HepG2 (cell line): ENCODE measurements around the gene TCN2. TPM values are rescaled to one million over a fixed set of nuclear protein-coding genes. Genes with fewer than 3 reads are reported as not detected.

Source experiments
- ATAC-seq: fragments of 200-7000 bp; cut with Tn5 transposase; 3 replicates; pipeline ENCODE4 v1.9.1; 2020; ENCODE audit warnings: mild to moderate bottlenecking, moderate library complexity
- BruUV-seq: library from RNA; stranded (reverse); fragments of 400-500 nt; replicated peaks from 2 replicates; lab custom pipeline; 2021; lab: Mats Ljungman, UMichigan
- CTCF ChIA-PET: fragments of 300-600 bp; formaldehyde crosslinking; extraction: SDS; loops from one replicate; lab custom pipeline; 2021; ENCODE audit warnings: low total read pairs, inconsistent platforms, low intra/inter-chr PET ratio; lab: Yijun Ruan, JAX
- POLR2A ChIA-PET: fragments of 350-600 bp; sonication (Branson Sonifier 250); formaldehyde crosslinking; loops from one replicate; lab custom pipeline; 2020; ENCODE audit warnings: antibody characterized with exemption, inconsistent platforms; lab: Yijun Ruan, JAX
- DNase-seq: peaks from one replicate; pipeline ENCODE4 v3.0.0-alpha.2; 2015; ENCODE audit warnings: low spot score
- FAIRE-seq: peaks from 3 replicates; lab custom pipeline; 2011; peaks lifted over from hg19 to GRCh38; lab: Jason Lieb, UNC
- H2AFZ ChIP-seq: one replicate; pipeline ENCODE4 v1.6.1; 2011; ENCODE audit warnings: low read length, inconsistent platforms
- H3K27ac ChIP-seq: fragments of 300-600 bp; 3 replicates; pipeline ENCODE4 v1.8.0; 2011; ENCODE audit warnings: mixed run types, mild to moderate bottlenecking, mixed read lengths, low read length, inconsistent platforms; ENCODE audit not compliant: insufficient read depth; ENCODE audit errors: extremely low read length
- H3K27me3 ChIP-seq, 2 experiments: fragments of 200-600 bp in 1 of 2; 2 replicates in 1 of 2; 3 replicates in 1 of 2; pipeline versions ENCODE4 v1.6.0 to v1.8.0; 2011; ENCODE audit warnings: low read length in 2 of 2, mild to moderate bottlenecking in 2 of 2, moderate library complexity in 2 of 2, inconsistent platforms in 1 of 2; ENCODE audit not compliant: insufficient read depth in 2 of 2, control insufficient read depth in 1 of 2
- H3K36me3 ChIP-seq, 2 experiments: fragments of 200-600 bp in 1 of 2; replicated peaks in 1 of 2; 2 replicates in 1 of 2; 3 replicates in 1 of 2; pipeline versions ENCODE4 v1.5.1 to v1.8.0; 2011; ENCODE audit warnings: low read length in 2 of 2, inconsistent platforms in 1 of 2; ENCODE audit not compliant: insufficient read depth in 2 of 2, control insufficient read depth in 1 of 2
- H3K4me1 ChIP-seq: 2 replicates; pipeline ENCODE4 v1.5.1; 2012; ENCODE audit warnings: low read length, inconsistent platforms; ENCODE audit not compliant: insufficient read depth
- H3K4me2 ChIP-seq: 2 replicates; pipeline ENCODE4 v1.6.0; 2011; ENCODE audit warnings: low read depth, low read length, inconsistent platforms
- H3K4me3 ChIP-seq, 3 experiments: fragments of 200-600 bp in 1 of 3; sonication (generic), shearing (Covaris generic) in 1 of 3; replicated peaks in 1 of 3; 2 replicates each; pipeline ENCODE4 v1.5.1; 2011 to 2016; ENCODE audit warnings: low read length in 3 of 3, inconsistent platforms in 2 of 3, low read depth in 2 of 3, mild to moderate bottlenecking in 2 of 3, control low read depth in 1 of 3, mixed read lengths in 1 of 3; ENCODE audit not compliant: insufficient read depth in 1 of 3
- H3K79me2 ChIP-seq: one replicate; pipeline ENCODE4 v1.6.1; 2011; ENCODE audit warnings: low read length, inconsistent platforms; ENCODE audit not compliant: insufficient read depth
- H3K9ac ChIP-seq: 2 replicates; pipeline ENCODE4 v1.6.0; 2011; ENCODE audit warnings: mild to moderate bottlenecking, low read depth, low read length, inconsistent platforms; ENCODE audit not compliant: insufficient read depth
- H3K9me3 ChIP-seq: 2 replicates; pipeline ENCODE4 v1.5.1; 2012; ENCODE audit warnings: mild to moderate bottlenecking, low read length
- H4K20me1 ChIP-seq: 2 replicates; pipeline ENCODE4 v1.6.0; 2011; ENCODE audit warnings: inconsistent platforms, mild to moderate bottlenecking, low read length, moderate library complexity; ENCODE audit not compliant: insufficient read depth
- BORCS8-MEF2B ChIP-seq: sonication (generic); formaldehyde crosslinking; IDR thresholded peaks from 2 replicates; pipeline ENCODE4 v1.8.0; 2022; ENCODE audit warnings: mild to moderate bottlenecking, missing genetic modification reagents
- HNRNPK ChIP-seq: fragments of 200-400 bp; formaldehyde crosslinking; IDR thresholded peaks from 2 replicates; pipeline ENCODE4 v1.6.1; 2018; ENCODE audit warnings: low read length, low read depth, moderate library complexity, mild to moderate bottlenecking; ENCODE audit not compliant: poor library complexity, severe bottlenecking
- HOXD1 ChIP-seq: sonication (generic); formaldehyde crosslinking; IDR thresholded peaks from 2 replicates; pipeline ENCODE4 v1.5.0; 2020; ENCODE audit warnings: missing genetic modification reagents
- MXD4 ChIP-seq: IDR thresholded peaks from 2 replicates; pipeline ENCODE4 v1.6.1; 2016; ENCODE audit warnings: mild to moderate bottlenecking, missing biosample characterization, missing genetic modification reagents
- RNF2 ChIP-seq: fragments of 450-650 bp; conservative IDR thresholded peaks from 2 replicates; pipeline ENCODE4 v1.6.1; 2016; ENCODE audit warnings: low read depth
- SRSF9 ChIP-seq: fragments of 200-400 bp; formaldehyde crosslinking; IDR thresholded peaks from 2 replicates; pipeline ENCODE4 v1.6.1; 2018; ENCODE audit warnings: borderline replicate concordance, mild to moderate bottlenecking, low read depth, low read length; ENCODE audit not compliant: insufficient read depth, poor library complexity, severe bottlenecking
- ZIK1 ChIP-seq: sonication (generic); formaldehyde crosslinking; IDR thresholded peaks from 2 replicates; pipeline ENCODE4 v1.5.0; 2020; ENCODE audit warnings: mild to moderate bottlenecking, low read depth, missing genetic modification reagents, borderline replicate concordance
- ZNF12 ChIP-seq: sonication (generic); formaldehyde crosslinking; IDR thresholded peaks from 2 replicates; pipeline ENCODE4 v1.5.0; 2020; ENCODE audit warnings: missing genetic modification reagents
- ZNF260 ChIP-seq: sonication (generic); formaldehyde crosslinking; IDR thresholded peaks from 2 replicates; pipeline ENCODE4 v1.4.0; 2020; ENCODE audit warnings: missing genetic modification reagents, low read depth, mild to moderate bottlenecking, borderline replicate concordance
- ZNF709 ChIP-seq: sonication (generic); formaldehyde crosslinking; IDR thresholded peaks from 2 replicates; pipeline ENCODE4 v1.5.0; 2020; ENCODE audit warnings: mild to moderate bottlenecking, missing genetic modification reagents
- WGBS: methylation state at CpG from one replicate; pipeline ENCODE4 v1.1.6; 2017; ENCODE audit warnings: low lambda C conversion rate; 5-methylcytosine and 5-hydroxymethylcytosine counted together
- in situ Hi-C: cut with HindIII; loops from 2 replicates; pipeline ENCODE4 v1.10.0; 2017; ENCODE audit warnings: low pct_unique_long_range_greater_than_20kb; ENCODE audit not compliant: extremely low pct_ligation_motif_present
- intact Hi-C: fragments of 100-400 bp; cut with micrococcal nuclease; formaldehyde crosslinking; loops from one replicate; pipeline ENCODE4 v1.10.0; 2022; ENCODE audit not compliant: unreplicated experiment
- polyA plus RNA-seq, 8 experiments: library from polyadenylated mRNA; depleted of rRNA in 3 of 8; stranded (reverse) in 7 of 8; unstranded in 1 of 8; fragments of >200 nt; fragmentation: Illumina TruSeq in 4 of 8; extraction: Trizol in 4 of 8; gene quantifications; 2 replicates each; pipeline versions ENCODE4 v1.2.1 to v1.2.3, GENCODE V29; 2011 to 2016; ENCODE audit warnings: low read depth in 4 of 8, missing spikeins in 1 of 8, mixed read lengths in 1 of 8; ENCODE audit not compliant: insufficient read depth in 1 of 8
- total RNA-seq, 5 experiments: library from RNA; depleted of rRNA; stranded (reverse); fragments of >200 nt; fragmentation: Illumina TruSeq; extraction: Trizol; gene quantifications; 2 replicates each; pipeline ENCODE4 v1.2.3, GENCODE V29; 2016; ENCODE audit warnings: low read depth in 1 of 5
- TF ChIP-seq, protein P1 (sequence below): fragments of 450-650 bp; IDR thresholded peaks from 2 replicates; pipeline ENCODE4 v1.6.1; 2017

TCN2 gene
- total and polyA plus RNA-seq, 2 of the 13 experiments (the other 11 are each of a cell fraction or from before 2014, with no cell fraction given), result 0.29 to 0.31 TPM

- Histone ChIP-seq H3K9me3 (no peaks in the 10 kb centered on the region), H3K27me3 (peaks cover 1 to 9% of the 10 kb centered on the region in 2 experiments; a peak in 2 of 5 replicates), H3K4me3 (no peak overlapping the region), H2AFZ (no peak overlapping the region), H3K9ac (no peak overlapping the region), H3K79me2 (no peaks in the 10 kb centered on the region), H3K36me3 (no peaks in the 10 kb centered on the region), H4K20me1 (no peaks in the 10 kb centered on the region), H3K4me2 (no peak overlapping the region), H3K4me1 (peaks cover 11% of the 10 kb centered on the region), H3K27ac (no peak overlapping the region)
- CTCF ChIA-PET, result no interaction called here
- WGBS, result 75% methylated on average over 10 of the region's 29 CpGs
- FAIRE-seq, result no peak
- in situ Hi-C loops, result no loop called here
- POLR2A ChIA-PET, result no interaction called here
- no peak for DNase-seq
- no TSS peak for BruUV-seq
- TF ChIP-seq HNRNPK (no peak), HOXD1 (no peak), BORCS8-MEF2B (CRISPR knock-in tag) (no peak), ZNF12 (CRISPR knock-in tag) (no peak), ZNF260 (no peak), ZIK1 (CRISPR knock-in tag) (no peak), RNF2 (no peak), ZNF709 (CRISPR knock-in tag) (no peak), MXD4 (CRISPR knock-in tag) (no peak), SRSF9 (no peak)
- TF ChIP-seq, protein P1, sequence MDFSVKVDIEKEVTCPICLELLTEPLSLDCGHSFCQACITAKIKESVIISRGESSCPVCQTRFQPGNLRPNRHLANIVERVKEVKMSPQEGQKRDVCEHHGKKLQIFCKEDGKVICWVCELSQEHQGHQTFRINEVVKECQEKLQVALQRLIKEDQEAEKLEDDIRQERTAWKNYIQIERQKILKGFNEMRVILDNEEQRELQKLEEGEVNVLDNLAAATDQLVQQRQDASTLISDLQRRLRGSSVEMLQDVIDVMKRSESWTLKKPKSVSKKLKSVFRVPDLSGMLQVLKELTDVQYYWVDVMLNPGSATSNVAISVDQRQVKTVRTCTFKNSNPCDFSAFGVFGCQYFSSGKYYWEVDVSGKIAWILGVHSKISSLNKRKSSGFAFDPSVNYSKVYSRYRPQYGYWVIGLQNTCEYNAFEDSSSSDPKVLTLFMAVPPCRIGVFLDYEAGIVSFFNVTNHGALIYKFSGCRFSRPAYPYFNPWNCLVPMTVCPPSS, result no peak
- no peak for ATAC-seq
- intact Hi-C loops, result no loop called here
Measured at GRCh38 chr22:30596886-30597285, 10.1 kb upstream of the TCN2 start.
